Pancreas (tissue), 10 donors: ENCODE measurements around the gene FAM50B. TPM values are rescaled to one million over a fixed set of nuclear protein-coding genes. Genes with fewer than 3 reads are reported as not detected.

Source experiments
- ATAC-seq, 4 donors: fragments of 200-7000 bp; cut with Tn5 transposase; one replicate each; pipeline versions ENCODE4 v1.8.0 to v1.9.1; 2020; ENCODE audit warnings: mild to moderate bottlenecking in 4 of 4, moderate library complexity in 4 of 4
- DNase-seq, 6 donors: peaks; one replicate each; pipeline ENCODE4 v3.0.0-alpha.2; 2020
- FAIRE-seq: peaks from 2 replicates; lab custom pipeline; 2012; peaks lifted over from hg19 to GRCh38; lab: Jason Lieb, UNC
- H3K27ac ChIP-seq, 4 donors: fragments of 200-600 bp; sonication (generic); 1 replicate in 3 of 4; 2 replicates in 1 of 4; pipeline versions ENCODE4 v1.5.0 to v1.8.0; 2020
- H3K27me3 ChIP-seq, 4 donors: fragments of 200-600 bp; one replicate each; pipeline ENCODE4 v1.8.0; 2021
- H3K36me3 ChIP-seq, 3 donors: fragments of 200-600 bp; sonication (generic) in 1 of 3; one replicate each; pipeline versions ENCODE4 v1.5.0 to v1.8.0; 2020 to 2021
- H3K4me1 ChIP-seq, 3 donors: fragments of 200-600 bp; one replicate each; pipeline ENCODE4 v1.8.0; 2021
- H3K4me3 ChIP-seq, 4 donors: fragments of 200-600 bp; sonication (generic) in 2 of 4; one replicate each; pipeline versions ENCODE4 v1.5.0 to v1.8.0; 2020 to 2021
- H3K9me3 ChIP-seq, 4 donors: fragments of 200-600 bp; one replicate each; pipeline ENCODE4 v1.8.0; 2021
- CTCF ChIP-seq, 4 donors: fragments of 200-600 bp; sonication (generic) in 3 of 4; IDR thresholded peaks; one replicate each; pipeline versions ENCODE4 v1.5.0 to v1.8.0; 2021; ENCODE audit warnings: antibody characterized with exemption in 4 of 4
- WGBS, 2 donors: extraction: QIAGEN DNeasy Blood & Tissue Kit; methylation state at CpG; one replicate each; pipeline ENCODE4 v1.1.7; 2013; 5-methylcytosine and 5-hydroxymethylcytosine counted together
- intact Hi-C, 3 donors: fragments of 100-400 bp; cut with DNase I; formaldehyde crosslinking; loops; one replicate each; pipeline versions ENCODE4 v1.11.1 to v1.14.2; 2022
- polyA plus RNA-seq, 2 donors: library from polyadenylated mRNA; stranded (reverse); fragments of 200-250 nt; gene quantifications; one replicate each; pipeline ENCODE4 v1.2.3, GENCODE V29; 2013
- total RNA-seq, 6 donors: library from RNA; stranded (reverse); fragmentation: NEBNext Ultra II Directional in 4 of 6; extraction: Animal tissue kit (Norgen Biotek cat#: 25700) in 4 of 6; gene quantifications; one replicate each; pipeline versions ENCODE4 v1.2.1 to v1.2.4, GENCODE V29; 2021 to 2023
- donor health status: healthy with polysubstance abuse.
- donor health status: DM: no; HTN: no; CAD: no; lungs with moderate emphysema.
- donor health status: DM: no; HTN: no; CAD: no.
- donor health status: control.
- donor health status: control.
- donor health status: Bipolar disorder and iron deficiency.
- donor health status: DM: yes; HTN: yes; CAD: no.
- donor health status: DM: no; HTN: no; CAD: no.
- donor health status: DM: no; HTN: no; CAD: no.
- donor health status: DM: yes; HTN: yes; CAD: no.

FAM50B gene
- total and polyA plus RNA-seq, 8 donors: 3.6 to 9.7 (median 5.9) TPM

GRCh38 chr6:3849681-3850450, 693 bp downstream of the FAM50B start:
- ATAC-seq (peak; percentile 26 to 38 (median 37)), DNase-seq (peak in 5 of 6 donors; percentile 32 to 85 (median 67)), FAIRE-seq (no peak)
- 63 to 65% methylated on average over 72 to 73 of the region's 73 CpGs for WGBS, 2 donors
- Histone ChIP-seq H3K27me3 (no peaks in the 10 kb centered on the region), H3K27ac (peak overlapping the region; percentile 56 to 71 (median 66)), H3K4me3 (peak overlapping the region; percentile 33 to 54 (median 38)), H3K4me1 (peaks cover 0 to 2% (median 0%) of the 10 kb centered on the region in 3 donors), H3K36me3 (no peaks in the 10 kb centered on the region), H3K9me3 (no peaks in the 10 kb centered on the region)
- no peak for TF ChIP-seq CTCF (IDR thresholded peaks at IDR 0.05)
- intact Hi-C loops: loop anchor here in 1 of 3 donors (10.0 kb wide), 1 partner anchor 85 kb away; no protein-coding TSS in a partner anchor

- peak overlapping the region in 2 of 4 donors; percentile 40 to 54 for H3K4me3 ChIP-seq
- DNase-seq (peak in 2 of 6 donors; percentile 28 to 64), FAIRE-seq (no peak), ATAC-seq (no peak)
- H3K27ac ChIP-seq: no peak overlapping the region
- H3K4me1 ChIP-seq: peaks cover 0 to 2% (median 0%) of the 10 kb centered on the region in 3 donors
- TF ChIP-seq CTCF (IDR thresholded peaks at IDR 0.05): no peak
- H3K36me3 ChIP-seq: no peaks in the 10 kb centered on the region
- H3K27me3 ChIP-seq: no peaks in the 10 kb centered on the region
- intact Hi-C loops: loop anchor here in 1 of 3 donors (10.0 kb wide), 1 partner anchor 84 kb away; no protein-coding TSS in a partner anchor
- H3K9me3 ChIP-seq: no peaks in the 10 kb centered on the region
- 95 to 96% methylated on average over 33 of the region's 33 CpGs for WGBS, 2 donors
Measured at GRCh38 chr6:3850451-3851203, 1.5 kb downstream of the FAM50B start.

GRCh38 chr6:3851839-3852238, 2.7 kb downstream of the FAM50B start:
- FAIRE-seq: no peak
- Histone ChIP-seq H3K4me1 (peaks cover 0 to 2% (median 0%) of the 10 kb centered on the region in 3 donors), H3K4me3 (no peak overlapping the region), H3K36me3 (no peaks in the 10 kb centered on the region), H3K9me3 (no peaks in the 10 kb centered on the region), H3K27ac (no peak overlapping the region), H3K27me3 (no peaks in the 10 kb centered on the region)
- WGBS, 2 donors: 50 to 81% methylated on average over 2 of the region's 2 CpGs
- intact Hi-C loops: loop anchor here in 1 of 3 donors (10.0 kb wide), 1 partner anchor 83 kb away; no protein-coding TSS in a partner anchor
- TF ChIP-seq CTCF (IDR thresholded peaks at IDR 0.05): no peak
- ATAC-seq: no peak
- no peak for DNase-seq

- FAIRE-seq: no peak
- no peak for TF ChIP-seq CTCF (IDR thresholded peaks at IDR 0.05)
- H3K27me3 ChIP-seq: no peaks in the 10 kb centered on the region
- H3K27ac ChIP-seq: no peak overlapping the region
- H3K4me1 ChIP-seq: peaks cover 0 to 2% (median 0%) of the 10 kb centered on the region in 3 donors
- no peak overlapping the region for H3K4me3 ChIP-seq
- 73 to 82% methylated on average over 5 of the region's 5 CpGs for WGBS, 2 donors
- no peak for DNase-seq
- H3K9me3 ChIP-seq: no peaks in the 10 kb centered on the region
- no peak for ATAC-seq
- intact Hi-C loops: loop anchor here in 1 of 3 donors (10.0 kb wide), 1 partner anchor 82 kb away; no protein-coding TSS in a partner anchor
- H3K36me3 ChIP-seq: no peaks in the 10 kb centered on the region
Measured at GRCh38 chr6:3852391-3852790, 3.2 kb downstream of the FAM50B start.
